ENCODE data around the gene ADNP2.
A peak's percentile ranks its signal among the peaks of the same experiment; 100 is the strongest.

ADNP2 gene

DNA sequence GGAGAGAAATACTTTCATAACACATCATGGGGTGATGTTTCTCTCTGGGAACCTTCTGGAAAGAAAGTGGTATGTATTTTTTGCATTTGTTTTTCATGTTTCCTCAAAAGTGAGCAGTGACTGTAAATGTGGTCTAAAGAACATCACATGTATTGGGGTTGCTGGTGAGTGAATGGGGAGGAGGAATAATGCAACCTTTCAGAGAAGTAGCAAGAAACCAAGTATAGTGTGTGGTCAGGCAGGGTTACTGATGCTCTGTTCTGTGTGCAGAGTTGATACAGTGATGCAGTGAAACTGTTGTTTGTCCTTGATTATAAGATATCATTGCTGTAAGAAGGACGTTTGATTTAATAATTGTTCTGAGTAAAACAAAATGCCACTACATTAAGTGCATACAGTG is 24.1 kb downstream of the ADNP2 start:
- Histone ChIP-seq H3K4me1 (ENCODE audit: control insufficient read depth in 2 of 2, insufficient read depth in 1 of 2, low read depth in 1 of 2, low read length in 2 of 2) (peaks cover 0 to 9% of the 10 kb centered on the region in 2 donors), H3K14ac (ENCODE audit: low read length) (no peak overlapping the region), H2AFZ (ENCODE audit: low read length) (no peak overlapping the region), H4K8ac (ENCODE audit: low read depth, low read length) (no peak overlapping the region), H3K9ac (ENCODE audit: low read depth, low read length, poor library complexity) (no peak overlapping the region), H2BK120ac (ENCODE audit: low read depth, low read length) (no peak overlapping the region), H2BK5ac (ENCODE audit: low read length) (no peak overlapping the region), H3K4ac (ENCODE audit: low read length) (no peak overlapping the region), H3K23ac (ENCODE audit: low read depth, low read length, poor library complexity) (no peak overlapping the region), H2AK5ac (ENCODE audit: low read depth, low read length) (no peak overlapping the region), H3K4me3 (ENCODE audit: low read length in 2 of 2) (no peak overlapping the region), H3K18ac (ENCODE audit: low read length) (no peak overlapping the region), H4K91ac (ENCODE audit: low read depth, low read length, poor library complexity) (no peak overlapping the region), H3K79me1 (ENCODE audit: low read depth, low read length) (peaks cover 2% of the 10 kb centered on the region), H3K27ac (replicated peaks; ENCODE audit: low read length) (no peak overlapping the region), H2BK15ac (ENCODE audit: low read length) (no peak overlapping the region), H3K27me3 (ENCODE audit: control insufficient read depth in 3 of 3, insufficient read depth in 3 of 3, low read depth in 1 of 3, low read length in 3 of 3) (no peaks in the 10 kb centered on the region), H2BK12ac (ENCODE audit: low read length) (no peak overlapping the region), H3K9me3 (replicated peaks in 1 of 2; ENCODE audit: control insufficient read depth in 2 of 2, insufficient read depth in 1 of 2, low read depth in 1 of 2, low read length in 2 of 2) (peaks cover 0 to 12% of the 10 kb centered on the region in 2 donors), H3K4me2 (ENCODE audit: insufficient read depth, low read length, poor library complexity, severe bottlenecking) (no peak overlapping the region), H3K36me3 (replicated peaks in 1 of 2; ENCODE audit: control insufficient read depth in 2 of 2, insufficient read depth in 2 of 2, low read length in 2 of 2) (peaks cover 32 to 95% of the 10 kb centered on the region in 2 donors)
- DNase-seq (ENCODE audit: low spot score), result no peak
- WGBS, 2 donors (ENCODE audit: extremely low coverage in 2 of 2, insufficient read length in 2 of 2, insufficient replicate concordance in 1 of 2), result no CpG with 5 or more reads among the region's 1 CpG

GRCh38 chr18:80135136-80135535 is 26.1 kb downstream of the ADNP2 start:
- Histone ChIP-seq H3K36me3 (replicated peaks in 1 of 2; ENCODE audit: control insufficient read depth in 2 of 2, insufficient read depth in 2 of 2, low read length in 2 of 2) (peaks cover 37 to 97% of the 10 kb centered on the region in 2 donors), H4K91ac (ENCODE audit: low read depth, low read length, poor library complexity) (no peak overlapping the region), H3K9ac (ENCODE audit: low read depth, low read length, poor library complexity) (no peak overlapping the region), H3K4ac (ENCODE audit: low read length) (no peak overlapping the region), H3K4me1 (ENCODE audit: control insufficient read depth in 2 of 2, insufficient read depth in 1 of 2, low read depth in 1 of 2, low read length in 2 of 2) (peaks cover 0 to 1% of the 10 kb centered on the region in 2 donors), H3K9me3 (replicated peaks in 1 of 2; ENCODE audit: control insufficient read depth in 2 of 2, insufficient read depth in 1 of 2, low read depth in 1 of 2, low read length in 2 of 2) (no peaks in the 10 kb centered on the region), H2BK5ac (ENCODE audit: low read length) (no peak overlapping the region), H3K4me2 (ENCODE audit: insufficient read depth, low read length, poor library complexity, severe bottlenecking) (no peak overlapping the region), H2AK5ac (ENCODE audit: low read depth, low read length) (no peak overlapping the region), H2BK120ac (ENCODE audit: low read depth, low read length) (no peak overlapping the region), H2AFZ (ENCODE audit: low read length) (no peak overlapping the region), H3K4me3 (ENCODE audit: low read length in 2 of 2) (no peak overlapping the region), H2BK12ac (ENCODE audit: low read length) (no peak overlapping the region), H2BK15ac (ENCODE audit: low read length) (no peak overlapping the region), H3K23ac (ENCODE audit: low read depth, low read length, poor library complexity) (no peak overlapping the region), H3K27me3 (ENCODE audit: control insufficient read depth in 3 of 3, insufficient read depth in 3 of 3, low read depth in 1 of 3, low read length in 3 of 3) (no peaks in the 10 kb centered on the region), H3K79me1 (ENCODE audit: low read depth, low read length) (no peaks in the 10 kb centered on the region), H3K27ac (replicated peaks; ENCODE audit: low read length) (no peak overlapping the region), H3K18ac (ENCODE audit: low read length) (no peak overlapping the region), H3K14ac (ENCODE audit: low read length) (no peak overlapping the region), H4K8ac (ENCODE audit: low read depth, low read length) (no peak overlapping the region)
- WGBS, 2 donors (ENCODE audit: extremely low coverage in 2 of 2, insufficient read length in 2 of 2, insufficient replicate concordance in 1 of 2), result no CpG with 5 or more reads among the region's 1 CpG
- DNase-seq (ENCODE audit: low spot score), result no peak

- no peak overlapping the region for H3K4me2 ChIP-seq (ENCODE audit: insufficient read depth, low read length, poor library complexity, severe bottlenecking)
- no peak overlapping the region for H3K4ac ChIP-seq (ENCODE audit: low read length)
- DNase-seq (ENCODE audit: low spot score), result no peak
- H2BK5ac ChIP-seq (ENCODE audit: low read length), result no peak overlapping the region
- no peak overlapping the region for H3K27ac ChIP-seq (replicated peaks; ENCODE audit: low read length)
- H2BK15ac ChIP-seq (ENCODE audit: low read length), result no peak overlapping the region
- H3K18ac ChIP-seq (ENCODE audit: low read length), result no peak overlapping the region
- H4K8ac ChIP-seq (ENCODE audit: low read depth, low read length), result no peak overlapping the region
- H2BK12ac ChIP-seq (ENCODE audit: low read length), result no peak overlapping the region
- H3K9ac ChIP-seq (ENCODE audit: low read depth, low read length, poor library complexity), result no peak overlapping the region
- H3K4me1 ChIP-seq (ENCODE audit: control insufficient read depth in 2 of 2, insufficient read depth in 1 of 2, low read depth in 1 of 2, low read length in 2 of 2), result peaks cover 0 to 3% of the 10 kb centered on the region in 2 donors
- H3K36me3 ChIP-seq (replicated peaks in 1 of 2; ENCODE audit: control insufficient read depth in 2 of 2, insufficient read depth in 2 of 2, low read length in 2 of 2), result peaks cover 40 to 98% of the 10 kb centered on the region in 2 donors
- no peak overlapping the region for H3K14ac ChIP-seq (ENCODE audit: low read length)
- no peak overlapping the region for H3K4me3 ChIP-seq (ENCODE audit: low read length in 2 of 2)
- H2AK5ac ChIP-seq (ENCODE audit: low read depth, low read length), result no peak overlapping the region
- no peak overlapping the region for H3K23ac ChIP-seq (ENCODE audit: low read depth, low read length, poor library complexity)
- no peaks in the 10 kb centered on the region for H3K79me1 ChIP-seq (ENCODE audit: low read depth, low read length)
- no peak overlapping the region for H4K91ac ChIP-seq (ENCODE audit: low read depth, low read length, poor library complexity)
- H3K9me3 ChIP-seq (replicated peaks in 1 of 2; ENCODE audit: control insufficient read depth in 2 of 2, insufficient read depth in 1 of 2, low read depth in 1 of 2, low read length in 2 of 2), result no peaks in the 10 kb centered on the region
- WGBS, 2 donors (ENCODE audit: extremely low coverage in 2 of 2, insufficient read length in 2 of 2, insufficient replicate concordance in 1 of 2), result no CpG with 5 or more reads among the region's 8 CpGs
- no peak overlapping the region for H2AFZ ChIP-seq (ENCODE audit: low read length)
- H2BK120ac ChIP-seq (ENCODE audit: low read depth, low read length), result no peak overlapping the region
- no peaks in the 10 kb centered on the region for H3K27me3 ChIP-seq (ENCODE audit: control insufficient read depth in 3 of 3, insufficient read depth in 3 of 3, low read depth in 1 of 3, low read length in 3 of 3)
Observed at GRCh38 chr18:80136679-80137078, 27.6 kb downstream of the ADNP2 start.

DNA sequence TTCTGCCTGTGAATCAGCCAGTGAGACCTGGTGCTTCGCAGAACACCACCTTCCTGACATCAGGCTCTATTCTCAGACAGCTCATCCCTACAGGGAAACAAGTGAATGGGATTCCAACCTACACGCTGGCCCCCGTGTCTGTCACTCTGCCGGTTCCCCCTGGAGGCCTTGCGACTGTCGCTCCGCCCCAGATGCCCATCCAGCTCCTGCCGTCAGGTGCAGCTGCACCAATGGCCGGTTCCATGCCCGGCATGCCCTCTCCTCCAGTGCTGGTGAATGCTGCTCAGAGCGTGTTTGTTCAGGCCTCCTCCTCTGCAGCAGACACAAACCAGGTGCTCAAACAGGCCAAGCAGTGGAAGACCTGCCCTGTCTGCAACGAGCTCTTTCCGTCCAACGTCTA is 28.1 kb downstream of the ADNP2 start:
- no peak for DNase-seq (ENCODE audit: low spot score)
- no peak overlapping the region for H2BK12ac ChIP-seq (ENCODE audit: low read length)
- H3K79me1 ChIP-seq (ENCODE audit: low read depth, low read length), result no peaks in the 10 kb centered on the region
- H3K4ac ChIP-seq (ENCODE audit: low read length), result no peak overlapping the region
- H3K27me3 ChIP-seq (ENCODE audit: control insufficient read depth in 3 of 3, insufficient read depth in 3 of 3, low read depth in 1 of 3, low read length in 3 of 3), result no peaks in the 10 kb centered on the region
- no peak overlapping the region for H2AFZ ChIP-seq (ENCODE audit: low read length)
- H3K36me3 ChIP-seq (replicated peaks in 1 of 2; ENCODE audit: control insufficient read depth in 2 of 2, insufficient read depth in 2 of 2, low read length in 2 of 2), result peaks cover 40 to 97% of the 10 kb centered on the region in 2 donors
- H3K9ac ChIP-seq (ENCODE audit: low read depth, low read length, poor library complexity), result no peak overlapping the region
- WGBS, 2 donors (ENCODE audit: extremely low coverage in 2 of 2, insufficient read length in 2 of 2, insufficient replicate concordance in 1 of 2), result no CpG with 5 or more reads among the region's 14 CpGs
- no peak overlapping the region for H3K14ac ChIP-seq (ENCODE audit: low read length)
- no peak overlapping the region for H3K18ac ChIP-seq (ENCODE audit: low read length)
- H3K4me2 ChIP-seq (ENCODE audit: insufficient read depth, low read length, poor library complexity, severe bottlenecking), result no peak overlapping the region
- H3K9me3 ChIP-seq (replicated peaks in 1 of 2; ENCODE audit: control insufficient read depth in 2 of 2, insufficient read depth in 1 of 2, low read depth in 1 of 2, low read length in 2 of 2), result no peaks in the 10 kb centered on the region
- H2BK5ac ChIP-seq (ENCODE audit: low read length), result no peak overlapping the region
- no peak overlapping the region for H4K8ac ChIP-seq (ENCODE audit: low read depth, low read length)
- H2BK15ac ChIP-seq (ENCODE audit: low read length), result no peak overlapping the region
- no peak overlapping the region for H4K91ac ChIP-seq (ENCODE audit: low read depth, low read length, poor library complexity)
- no peak overlapping the region for H2AK5ac ChIP-seq (ENCODE audit: low read depth, low read length)
- H3K4me1 ChIP-seq (ENCODE audit: control insufficient read depth in 2 of 2, insufficient read depth in 1 of 2, low read depth in 1 of 2, low read length in 2 of 2), result peaks cover 0 to 3% of the 10 kb centered on the region in 2 donors
- no peak overlapping the region for H3K27ac ChIP-seq (replicated peaks; ENCODE audit: low read length)
- H3K23ac ChIP-seq (ENCODE audit: low read depth, low read length, poor library complexity), result peak overlapping the region; percentile 12
- H2BK120ac ChIP-seq (ENCODE audit: low read depth, low read length), result no peak overlapping the region
- H3K4me3 ChIP-seq (ENCODE audit: low read length in 2 of 2), result peak overlapping the region in 1 of 2 donors; percentile 2

All from neuronal stem cell (in vitro differentiated cells).